AG09309 (cell line): ENCODE measurements around the gene PRPF40B.

Experiments used
- DNase-seq: peaks from one replicate; pipeline ENCODE4 v3.0.0-alpha.2; 2010; ENCODE audit warnings: low read depth
- H3K4me3 ChIP-seq: 2 replicates; pipeline ENCODE4 v1.5.1; 2011; ENCODE audit warnings: mild to moderate bottlenecking, low read depth, low read length, moderate library complexity; ENCODE audit not compliant: control insufficient read depth
- TF ChIP-seq, protein P1 (sequence below): IDR thresholded peaks from 2 replicates; pipeline ENCODE4 v1.5.1; 2011; ENCODE audit warnings: mild to moderate bottlenecking, low read depth, low read length, inconsistent platforms; ENCODE audit not compliant: insufficient read depth, control insufficient read depth; ENCODE audit errors: missing control alignments

PRPF40B gene

DNA sequence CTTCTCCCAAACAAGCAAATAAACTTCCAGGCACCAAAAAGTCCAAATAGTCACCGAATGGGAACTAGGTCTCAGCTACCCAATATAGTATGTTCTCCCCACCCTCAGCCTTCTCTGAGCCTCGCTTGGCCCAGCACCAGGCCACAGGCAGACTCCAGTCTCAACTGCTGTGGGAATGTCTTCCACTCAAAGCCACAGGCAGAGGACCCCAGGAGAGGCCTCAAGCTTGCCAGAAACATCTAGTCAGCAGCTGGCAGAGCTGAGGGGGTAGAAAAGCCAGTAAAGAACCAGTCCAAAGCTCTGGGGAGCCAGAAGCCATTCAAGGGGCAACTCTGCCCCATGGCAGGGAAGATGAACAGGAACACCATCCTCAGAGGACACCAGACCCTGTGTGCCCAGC, 42.0 kb downstream of the PRPF40B start:
- TF ChIP-seq, protein P1, sequence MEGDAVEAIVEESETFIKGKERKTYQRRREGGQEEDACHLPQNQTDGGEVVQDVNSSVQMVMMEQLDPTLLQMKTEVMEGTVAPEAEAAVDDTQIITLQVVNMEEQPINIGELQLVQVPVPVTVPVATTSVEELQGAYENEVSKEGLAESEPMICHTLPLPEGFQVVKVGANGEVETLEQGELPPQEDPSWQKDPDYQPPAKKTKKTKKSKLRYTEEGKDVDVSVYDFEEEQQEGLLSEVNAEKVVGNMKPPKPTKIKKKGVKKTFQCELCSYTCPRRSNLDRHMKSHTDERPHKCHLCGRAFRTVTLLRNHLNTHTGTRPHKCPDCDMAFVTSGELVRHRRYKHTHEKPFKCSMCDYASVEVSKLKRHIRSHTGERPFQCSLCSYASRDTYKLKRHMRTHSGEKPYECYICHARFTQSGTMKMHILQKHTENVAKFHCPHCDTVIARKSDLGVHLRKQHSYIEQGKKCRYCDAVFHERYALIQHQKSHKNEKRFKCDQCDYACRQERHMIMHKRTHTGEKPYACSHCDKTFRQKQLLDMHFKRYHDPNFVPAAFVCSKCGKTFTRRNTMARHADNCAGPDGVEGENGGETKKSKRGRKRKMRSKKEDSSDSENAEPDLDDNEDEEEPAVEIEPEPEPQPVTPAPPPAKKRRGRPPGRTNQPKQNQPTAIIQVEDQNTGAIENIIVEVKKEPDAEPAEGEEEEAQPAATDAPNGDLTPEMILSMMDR, result no peak

DNA sequence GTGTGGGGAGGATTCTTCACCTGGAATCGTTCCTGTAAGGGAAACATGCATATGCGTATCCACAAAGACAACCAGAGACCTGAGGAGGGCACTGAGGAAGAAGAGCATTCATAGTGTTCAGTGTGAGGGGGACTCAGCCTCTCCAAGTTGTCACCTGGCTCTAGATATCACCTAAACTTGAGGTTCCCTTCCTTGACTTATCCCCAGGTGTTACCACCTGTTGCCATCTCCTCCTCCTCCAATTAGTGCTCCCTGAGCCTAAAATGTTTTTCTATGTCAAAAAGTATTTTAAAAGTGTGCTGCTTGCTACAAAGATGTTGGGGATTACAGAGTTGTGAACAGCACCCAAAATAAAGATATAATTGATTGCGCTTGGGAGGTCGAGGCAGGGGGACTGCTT, 42.8 kb downstream of the PRPF40B start:
- H3K4me3 ChIP-seq, result no peak overlapping the region
- TF ChIP-seq, protein P1, result no peak
- no peak for DNase-seq

More for the DNA sequence above, 42.0 kb downstream of the PRPF40B start:
- H3K4me3 ChIP-seq, result no peak overlapping the region
- no peak for DNase-seq

DNA sequence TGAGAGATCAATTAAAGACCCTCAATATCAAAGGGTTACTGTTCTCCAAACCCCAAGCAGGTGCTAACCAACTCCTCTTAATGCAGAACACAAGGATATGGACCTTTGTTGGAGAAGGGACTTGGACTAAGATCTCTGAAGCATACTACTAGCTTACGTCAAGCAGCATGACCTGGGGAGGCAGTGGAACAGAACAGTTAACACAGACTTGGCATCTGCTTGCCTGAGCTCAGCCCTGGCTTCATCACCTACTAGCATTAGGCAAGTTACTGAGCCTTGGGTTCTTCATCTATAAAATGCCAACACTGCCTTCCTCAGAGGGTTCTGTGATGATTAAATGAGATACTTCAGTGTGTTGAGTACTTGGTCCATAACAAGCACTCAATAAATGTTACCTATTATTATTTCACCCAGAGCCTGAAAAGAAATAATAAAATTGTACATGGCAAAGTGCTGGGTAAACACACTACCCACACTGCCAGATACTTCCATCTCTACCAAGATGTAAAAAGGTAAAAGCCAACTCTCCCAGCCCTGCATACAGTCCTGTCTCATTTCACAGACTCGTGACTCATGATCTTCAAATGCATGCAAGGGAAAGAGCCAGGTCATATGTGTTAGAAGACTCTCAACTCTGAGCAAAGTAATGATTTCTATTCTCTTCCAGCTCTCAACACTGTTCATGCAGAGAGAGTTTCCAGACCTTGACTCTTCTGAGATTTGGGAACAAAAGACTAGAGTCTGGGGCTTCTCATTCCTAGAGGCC, 44.1 kb downstream of the PRPF40B start:
- no peak overlapping the region for H3K4me3 ChIP-seq
- DNase-seq, result no peak
- TF ChIP-seq, protein P1, result no peak

DNA sequence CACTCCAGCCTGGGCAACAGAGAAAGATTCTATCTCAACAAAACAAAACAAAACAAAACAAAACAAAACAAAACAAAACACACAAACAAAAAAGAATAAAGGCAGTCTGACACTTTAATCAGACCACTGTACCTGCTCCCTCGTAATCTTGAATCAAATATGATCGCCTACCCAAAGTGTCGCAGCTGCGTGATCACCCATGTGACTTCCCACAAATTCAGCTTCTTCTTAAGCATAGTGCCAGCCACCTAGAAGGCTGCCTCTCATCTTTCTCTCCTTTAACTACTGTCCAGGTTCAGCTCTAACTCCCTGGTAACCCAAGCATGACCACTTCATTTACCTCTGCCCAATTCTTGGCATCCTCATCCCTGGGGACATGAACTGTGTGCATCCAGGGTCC, 46.4 kb downstream of the PRPF40B start:
- TF ChIP-seq, protein P1, result no peak
- no peak overlapping the region for H3K4me3 ChIP-seq
- DNase-seq, result no peak

DNA sequence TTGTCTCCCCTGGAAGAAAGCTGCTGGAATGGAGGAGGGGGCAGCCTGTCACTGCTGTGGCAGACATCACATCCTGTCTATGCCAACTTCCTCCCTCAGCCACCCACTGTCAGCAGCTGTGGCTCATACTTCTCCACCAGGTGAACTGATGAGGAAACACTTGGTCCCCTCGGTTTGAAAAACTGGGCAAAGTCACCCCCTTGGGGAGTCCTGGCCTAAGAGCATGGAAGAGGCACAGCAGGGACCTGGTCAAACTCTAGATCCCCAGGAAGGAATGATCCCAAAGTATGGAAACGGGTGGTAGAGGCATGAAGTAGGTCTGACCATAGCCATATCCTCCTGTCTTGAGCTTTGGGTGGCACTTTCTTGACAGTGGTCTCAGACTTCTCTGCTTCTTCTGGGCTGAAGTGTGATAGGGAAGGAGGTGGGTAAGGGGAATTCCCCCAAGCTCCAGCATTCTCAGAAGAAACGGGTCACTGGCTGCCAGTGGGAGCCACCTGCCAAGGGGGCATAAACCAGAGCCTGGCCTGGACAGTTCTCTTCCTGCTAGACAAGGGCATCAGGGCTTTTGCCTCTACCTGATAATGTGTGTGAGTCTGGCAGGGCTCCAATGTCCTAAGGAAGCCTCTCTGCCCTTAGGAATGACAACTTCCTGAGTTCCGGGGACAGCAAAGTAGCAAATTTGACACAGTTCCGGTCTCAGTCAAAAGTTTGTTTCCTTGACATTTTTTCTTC, 47.8 kb downstream of the PRPF40B start:
- DNase-seq, result no peak
- H3K4me3 ChIP-seq, result no peak overlapping the region
- TF ChIP-seq, protein P1, result no peak

DNA sequence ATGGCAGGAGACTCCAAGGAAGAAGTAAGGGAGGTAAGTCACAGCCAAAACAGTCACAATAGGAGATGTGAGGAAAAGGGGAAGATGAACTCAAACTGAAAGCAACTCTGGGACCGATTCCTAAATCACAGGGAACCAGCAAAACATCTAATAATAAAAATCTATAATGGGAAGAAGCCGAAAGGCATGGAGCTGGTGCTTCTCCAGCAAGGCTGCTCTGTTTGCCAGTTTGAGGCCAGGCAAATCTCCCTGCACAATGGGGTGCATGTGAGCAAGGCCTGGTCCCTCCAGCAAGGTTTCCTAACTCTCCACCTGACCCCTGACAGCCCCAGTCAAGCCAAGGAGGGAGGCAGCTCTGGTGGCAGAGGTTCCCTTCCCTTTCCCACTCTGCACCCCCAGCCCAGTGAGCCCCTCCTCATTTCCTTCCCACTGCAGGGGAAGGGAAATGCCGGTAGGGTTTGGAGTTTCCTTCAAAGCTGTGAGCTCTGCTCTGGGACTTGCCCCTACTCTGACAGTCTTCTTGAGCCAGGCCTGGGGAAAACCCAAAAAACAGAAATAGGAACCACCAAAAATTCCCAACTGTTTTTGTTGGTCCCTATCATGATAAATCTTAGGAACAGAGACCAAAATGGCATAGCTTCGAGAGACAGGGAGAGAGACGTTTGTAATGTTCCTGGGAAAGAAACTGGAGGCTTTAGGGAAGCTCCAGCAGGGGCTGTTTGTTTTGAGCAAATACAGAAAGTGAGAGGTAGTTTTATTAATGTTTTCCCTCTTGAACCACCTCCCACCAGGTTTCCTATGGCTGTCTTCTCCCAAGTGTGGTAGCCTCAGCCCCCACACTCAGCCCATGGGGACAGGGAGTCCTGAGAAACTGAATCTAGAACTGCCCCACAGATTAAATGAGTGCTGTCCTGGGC, 49.2 kb downstream of the PRPF40B start:
- DNase-seq, result no peak
- TF ChIP-seq, protein P1, result no peak

More for the DNA sequence above, 49.2 kb downstream of the PRPF40B start:
- H3K4me3 ChIP-seq, result no peak overlapping the region
